ENCODE results near the gene NAA25.
"Not testable (repeated sequence)": the region's sequence is repeated elsewhere in the genome, so short reads cannot be mapped to it uniquely, and the experiment has no call there.

NAA25 gene

DNA sequence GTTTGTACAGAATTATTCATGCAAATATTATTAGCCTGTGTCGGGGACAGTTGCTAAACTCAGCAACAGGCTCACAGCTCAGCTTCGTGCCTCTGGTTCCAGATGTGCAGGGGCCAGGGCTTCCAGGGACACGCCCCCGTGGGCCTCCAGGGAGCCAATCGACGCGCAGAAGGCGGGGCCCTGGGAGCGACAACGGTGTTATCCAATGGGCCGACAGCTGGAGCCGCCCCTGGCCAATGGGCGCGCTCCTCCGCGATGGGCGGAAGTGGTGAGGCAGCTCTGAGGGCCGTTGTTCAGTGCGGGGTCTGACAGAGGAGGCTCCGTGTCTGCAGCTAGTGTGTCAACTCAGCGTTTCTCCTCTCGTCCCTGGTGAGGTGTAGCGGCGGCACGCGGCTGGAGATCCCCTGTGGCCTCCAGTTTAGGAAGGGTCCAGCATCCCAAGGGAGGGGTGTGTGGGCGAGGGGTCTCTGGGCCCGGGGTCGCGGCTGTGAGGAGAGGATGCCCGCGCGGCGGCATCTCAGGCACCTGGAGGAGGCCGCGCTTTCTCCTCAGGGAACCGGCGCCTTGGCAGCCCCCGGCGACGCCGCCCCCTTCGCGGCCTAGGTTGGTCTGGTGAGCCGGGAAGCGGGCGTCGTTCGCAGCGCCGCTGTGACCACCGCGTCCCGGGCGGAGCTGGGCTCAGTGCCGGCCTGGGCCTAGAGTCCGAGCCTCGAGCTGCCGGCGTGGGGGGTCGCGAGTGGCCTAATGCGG, 16.8 kb upstream of the NAA25 start, which contains the start of gene TRAFD1:
TRAFD1 (plus strand) TSS at position 311 of the 750 bp plus-strand sequence. CDS start 4,963 bp downstream, outside the sequence.
- Mint-ChIP-seq H3K27ac (peak within 1 kb of the TSS; percentile 88), H3K36me3 (peaks cover 8% of the 10 kb centered on the region), H3K4me1 (peaks cover 26% of the 10 kb centered on the region), H3K27me3 (no peaks in the 10 kb centered on the region), H3K4me3 (peak within 1 kb of the TSS; percentile 80), H3K9me3 (no peaks in the 10 kb centered on the region)
- ATAC-seq = peak; percentile 100

DNA sequence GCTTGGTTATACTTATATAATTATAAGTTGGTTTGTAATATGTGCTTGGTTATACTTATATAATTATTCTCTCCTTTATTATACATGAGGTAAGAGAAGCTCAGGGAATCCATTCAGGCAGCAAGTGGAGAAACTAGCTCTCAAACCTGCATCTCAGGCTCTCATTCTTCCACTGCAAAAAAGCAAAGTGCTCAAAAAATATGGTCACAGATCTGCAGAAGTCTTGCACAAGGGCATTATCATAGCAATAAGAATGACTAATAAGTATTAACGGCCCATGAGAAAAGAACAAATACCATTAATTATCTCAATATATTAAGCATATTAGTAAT, 16.3 kb upstream of the NAA25 start:
- ATAC-seq = no peak
- Mint-ChIP-seq H3K4me1 (peaks cover 26% of the 10 kb centered on the region), H3K9me3 (no peaks in the 10 kb centered on the region), H3K27ac (peak overlapping the region; percentile 88), H3K4me3 (no peak overlapping the region), H3K27me3 (no peaks in the 10 kb centered on the region), H3K36me3 (peaks cover 8% of the 10 kb centered on the region)

DNA sequence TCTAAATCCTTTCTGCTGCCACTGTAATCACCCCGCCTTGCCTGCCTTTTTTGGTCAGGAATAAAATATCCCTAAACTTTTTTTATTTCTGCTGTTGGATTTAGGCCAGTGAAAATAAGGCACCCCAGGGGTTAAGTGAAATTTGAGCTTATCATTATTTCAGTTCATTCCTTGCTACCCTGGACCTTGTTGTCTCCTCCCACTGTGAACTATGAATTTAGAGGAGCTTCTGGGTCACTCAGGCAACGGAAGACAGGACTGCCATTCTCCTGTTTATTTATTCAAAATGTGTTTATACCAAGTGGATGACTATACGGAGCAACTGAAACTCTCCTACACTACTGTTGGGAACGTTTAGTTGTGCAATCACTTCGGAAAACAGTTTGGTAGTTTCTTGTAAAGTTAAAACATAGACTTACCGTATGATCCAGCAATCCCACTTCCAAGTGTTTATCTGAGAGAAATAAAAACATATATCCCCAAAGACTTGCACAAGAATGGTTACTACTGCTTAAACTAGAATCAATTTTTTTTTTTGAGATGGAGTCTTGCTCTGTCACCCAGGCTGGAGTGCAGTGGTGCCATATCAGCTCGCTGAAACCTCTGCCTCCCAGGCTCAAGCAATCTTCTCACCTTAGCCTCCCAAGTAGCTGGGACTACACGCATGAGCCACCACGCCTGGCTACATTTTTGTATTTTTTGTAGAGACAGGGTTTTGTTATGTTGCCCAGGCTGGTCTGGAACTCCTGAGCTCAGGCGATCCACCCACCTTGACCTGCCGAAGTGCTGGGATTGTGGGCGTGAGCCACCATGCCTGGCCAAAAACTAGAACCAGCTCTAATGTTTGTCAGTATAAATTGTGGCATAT, 14.5 kb upstream of the NAA25 start:
- Mint-ChIP-seq H3K4me1 (peaks cover 16% of the 10 kb centered on the region), H3K36me3 (peaks cover 8% of the 10 kb centered on the region), H3K27me3 (no peaks in the 10 kb centered on the region), H3K4me3 (no peak overlapping the region), H3K27ac (no peak overlapping the region), H3K9me3 (no peaks in the 10 kb centered on the region)
- ATAC-seq = no peak

DNA sequence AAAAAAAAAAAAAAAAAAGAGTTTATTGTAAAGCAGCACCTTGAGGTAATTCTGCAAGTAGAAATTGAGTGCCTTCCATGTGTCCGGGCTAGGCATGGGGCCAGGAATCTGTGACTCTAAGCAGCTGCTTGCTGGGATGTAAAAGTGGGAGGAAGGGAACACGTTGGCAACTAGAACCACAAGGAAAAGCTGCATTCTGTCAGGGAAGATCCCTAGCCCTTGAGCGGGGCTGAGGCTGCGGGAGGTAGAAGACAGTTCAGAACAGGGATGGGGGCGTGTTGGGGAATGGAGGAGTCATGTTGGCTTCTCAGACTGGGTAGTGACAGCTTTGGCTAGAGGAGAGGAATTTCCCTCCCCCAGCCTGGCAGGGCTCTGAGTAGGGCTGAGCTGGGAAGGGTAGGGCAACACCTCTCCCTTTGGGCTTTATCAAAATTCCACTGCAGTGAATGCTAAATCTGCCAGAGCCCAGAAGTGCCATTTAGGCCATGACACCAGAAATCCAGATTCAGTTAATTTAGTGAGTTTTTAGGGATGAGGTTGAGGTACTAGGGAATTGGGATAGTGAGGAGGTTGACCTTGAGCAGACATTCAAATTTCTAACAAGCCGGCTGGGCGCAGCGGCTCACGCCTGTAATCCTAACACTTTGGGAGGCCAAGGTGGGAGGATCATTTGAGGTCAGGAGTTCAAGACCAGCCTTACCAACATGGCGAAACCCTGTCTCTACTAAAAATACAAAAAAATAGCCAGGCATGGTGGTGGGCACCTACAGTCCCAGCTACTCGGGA, 13.4 kb upstream of the NAA25 start:
- ATAC-seq = no peak
- Mint-ChIP-seq H3K36me3 (peaks cover 3% of the 10 kb centered on the region), H3K4me3 (no peak overlapping the region), H3K4me1 (peaks cover 9% of the 10 kb centered on the region), H3K27ac (no peak overlapping the region), H3K9me3 (no peaks in the 10 kb centered on the region), H3K27me3 (no peaks in the 10 kb centered on the region)

DNA sequence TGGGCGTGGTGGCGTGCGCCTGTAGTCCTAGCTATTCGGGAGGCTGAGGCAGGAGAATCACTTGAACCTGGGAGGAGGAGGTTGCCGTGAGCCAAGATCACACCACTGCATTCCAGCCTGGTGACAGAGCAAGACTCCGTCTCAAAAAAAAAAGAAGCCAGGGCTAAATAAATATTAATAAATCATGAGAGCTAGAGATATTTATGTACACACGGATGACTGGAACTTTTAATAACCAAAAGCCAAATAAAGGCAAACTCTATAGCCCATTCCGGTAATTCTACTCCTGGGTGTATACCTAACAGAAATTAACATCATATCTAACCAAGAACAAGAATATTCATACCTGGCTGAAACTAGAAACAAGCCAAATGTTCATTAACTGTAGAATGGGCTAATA, 9.1 kb upstream of the NAA25 start:
- Mint-ChIP-seq H3K4me3 (no peak overlapping the region), H3K27me3 (no peaks in the 10 kb centered on the region), H3K27ac (no peak overlapping the region), H3K36me3 (no peaks in the 10 kb centered on the region), H3K4me1 (peaks cover 7% of the 10 kb centered on the region), H3K9me3 (no peaks in the 10 kb centered on the region)
- ATAC-seq = no peak

DNA sequence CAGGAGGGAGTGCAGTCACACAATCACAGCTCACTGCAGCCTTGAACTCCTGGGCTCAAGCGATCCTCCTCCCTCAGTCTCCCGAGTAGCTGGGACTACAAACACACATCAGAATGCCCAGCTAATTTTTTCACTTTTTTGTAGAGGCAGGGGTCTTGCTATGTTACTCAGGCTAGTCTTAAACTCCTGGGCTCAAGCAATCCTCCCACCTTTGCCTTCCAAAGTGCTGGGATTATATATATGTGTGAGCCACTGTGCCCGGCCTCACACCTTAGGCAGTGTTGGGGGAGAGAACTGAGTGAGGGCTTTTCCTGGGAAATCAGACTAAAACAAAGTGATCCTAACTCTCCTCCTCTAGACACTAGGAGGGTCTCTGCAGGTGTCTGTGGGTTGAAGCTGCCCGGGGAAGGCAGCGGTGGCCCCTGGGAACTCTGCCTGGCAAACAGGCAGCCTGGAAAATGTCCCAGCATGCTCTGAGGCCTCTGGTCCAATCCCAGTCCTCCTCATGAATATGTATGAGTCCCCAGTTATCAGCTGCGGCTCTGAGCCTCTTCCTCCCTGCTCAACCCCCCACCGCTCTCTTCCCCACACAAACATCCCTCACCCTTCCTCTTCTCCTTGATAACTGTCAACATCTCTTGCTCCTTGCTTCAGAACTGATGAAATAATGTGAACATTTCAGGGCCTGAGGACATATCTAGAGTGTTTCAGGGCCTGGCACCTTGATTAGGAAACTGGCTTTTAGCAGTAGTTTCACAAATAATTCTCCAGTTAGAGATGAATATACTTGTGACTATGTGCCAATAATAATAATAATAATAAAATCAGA, 7.9 kb upstream of the NAA25 start:
- Mint-ChIP-seq H3K27me3 (no peaks in the 10 kb centered on the region), H3K4me1 (peaks cover 14% of the 10 kb centered on the region), H3K4me3 (no peak overlapping the region), H3K9me3 (no peaks in the 10 kb centered on the region), H3K36me3 (no peaks in the 10 kb centered on the region), H3K27ac (no peak overlapping the region)
- ATAC-seq = no peak

DNA sequence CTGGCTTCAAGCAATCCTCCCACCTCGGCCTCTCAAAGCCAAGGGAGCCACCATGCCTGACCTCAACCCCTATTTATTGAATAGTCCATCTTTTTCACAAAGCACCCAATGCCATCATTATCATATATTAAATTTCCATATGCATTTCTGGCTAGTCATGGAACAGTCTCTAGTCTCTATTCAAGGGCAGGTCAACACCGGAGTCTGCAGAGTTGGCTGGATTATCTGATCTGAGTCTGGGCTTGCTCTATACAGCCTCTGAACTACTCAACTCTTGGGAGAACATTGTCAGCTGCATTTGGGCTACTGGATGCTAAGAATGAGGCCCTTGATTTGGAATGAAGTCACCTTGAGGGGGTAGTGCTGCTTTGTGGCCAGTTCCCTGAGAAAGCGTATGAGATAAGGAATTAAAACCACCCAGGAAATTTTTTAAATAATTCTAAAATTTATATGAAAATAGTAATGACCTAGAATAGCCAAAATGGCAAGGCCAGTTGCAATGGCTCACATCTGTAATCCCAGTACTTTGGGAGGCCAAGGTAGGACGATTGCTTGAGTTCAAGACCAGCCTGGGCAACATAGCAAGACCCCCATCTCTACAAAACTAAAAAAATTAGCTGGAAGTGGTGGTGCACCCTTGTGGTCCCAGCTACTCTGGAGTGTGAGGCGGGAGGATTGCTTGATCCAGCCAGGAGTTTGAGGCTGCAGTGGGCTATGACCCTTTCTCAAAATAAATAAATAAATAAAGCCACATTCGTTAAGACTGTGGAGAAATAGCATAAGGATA, 6.9 kb upstream of the NAA25 start:
- Mint-ChIP-seq H3K27ac (no peak overlapping the region), H3K9me3 (no peaks in the 10 kb centered on the region), H3K4me1 (peaks cover 14% of the 10 kb centered on the region), H3K36me3 (no peaks in the 10 kb centered on the region), H3K27me3 (no peaks in the 10 kb centered on the region), H3K4me3 (no peak overlapping the region)
- no peak for ATAC-seq

DNA sequence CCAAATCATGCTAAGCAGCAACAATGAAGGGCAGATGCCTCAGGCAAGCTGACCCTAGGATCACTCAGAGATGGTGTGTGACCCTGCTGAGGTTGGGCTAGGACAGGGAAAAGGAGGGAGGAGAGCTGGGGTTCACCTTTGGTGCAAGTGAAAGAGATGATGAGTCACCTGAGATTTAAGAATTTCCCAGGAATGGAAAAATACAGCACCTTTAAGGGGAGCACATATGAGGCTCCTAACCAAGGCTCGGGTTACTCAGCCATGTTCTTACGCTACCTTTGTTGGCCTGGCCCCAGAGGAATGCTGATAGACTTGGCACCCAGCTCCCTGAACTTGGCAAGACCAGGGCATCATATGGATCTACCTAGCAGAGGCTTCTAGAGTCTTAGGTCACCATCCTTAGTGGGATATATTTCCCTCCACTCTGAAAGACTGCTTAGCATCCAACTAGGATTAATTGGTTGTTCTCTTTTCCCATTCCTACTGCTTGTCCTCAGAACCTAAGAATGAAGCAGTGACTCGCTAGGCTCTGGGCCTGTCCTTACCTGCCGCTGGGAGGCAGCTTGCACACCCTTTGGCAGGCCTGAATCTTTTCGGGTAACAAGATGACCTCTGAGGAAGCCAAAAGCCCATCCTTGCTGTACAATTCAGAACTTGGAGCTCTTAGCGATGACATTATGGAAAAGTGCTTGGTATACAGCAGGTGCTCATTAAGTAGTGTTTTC, 4.0 kb upstream of the NAA25 start:
- Mint-ChIP-seq H3K9me3 (no peaks in the 10 kb centered on the region), H3K4me3 (no peak overlapping the region), H3K27ac (peak overlapping the region; percentile 46), H3K4me1 (peaks cover 22% of the 10 kb centered on the region), H3K36me3 (no peaks in the 10 kb centered on the region), H3K27me3 (no peaks in the 10 kb centered on the region)
- no peak for ATAC-seq

DNA sequence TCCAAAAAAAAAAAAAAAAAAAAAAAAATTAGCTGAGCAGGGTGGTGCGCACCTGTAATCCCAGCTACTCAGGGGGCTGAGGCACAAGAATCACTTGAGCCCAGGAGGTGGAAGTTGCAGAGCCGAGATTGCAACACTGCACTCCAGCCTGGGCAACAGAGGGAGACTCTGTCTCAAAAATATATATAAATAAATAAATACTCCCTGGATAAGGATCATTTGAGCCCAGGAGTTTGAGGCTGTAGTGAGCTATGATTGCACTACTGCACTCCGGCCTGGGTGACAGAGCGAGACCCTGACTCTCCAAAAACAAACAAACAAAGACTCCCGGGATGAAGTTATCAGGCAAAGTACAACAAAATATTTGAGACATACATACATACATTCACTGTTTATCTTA, 3.3 kb upstream of the NAA25 start:
- no peak overlapping the region for H3K27ac Mint-ChIP-seq
- no peaks in the 10 kb centered on the region for H3K9me3 Mint-ChIP-seq
- ATAC-seq = no peak
- H3K4me1 Mint-ChIP-seq = peaks cover 29% of the 10 kb centered on the region
- H3K36me3 Mint-ChIP-seq = no peaks in the 10 kb centered on the region
- no peaks in the 10 kb centered on the region for H3K27me3 Mint-ChIP-seq
- no peak overlapping the region for H3K4me3 Mint-ChIP-seq

DNA sequence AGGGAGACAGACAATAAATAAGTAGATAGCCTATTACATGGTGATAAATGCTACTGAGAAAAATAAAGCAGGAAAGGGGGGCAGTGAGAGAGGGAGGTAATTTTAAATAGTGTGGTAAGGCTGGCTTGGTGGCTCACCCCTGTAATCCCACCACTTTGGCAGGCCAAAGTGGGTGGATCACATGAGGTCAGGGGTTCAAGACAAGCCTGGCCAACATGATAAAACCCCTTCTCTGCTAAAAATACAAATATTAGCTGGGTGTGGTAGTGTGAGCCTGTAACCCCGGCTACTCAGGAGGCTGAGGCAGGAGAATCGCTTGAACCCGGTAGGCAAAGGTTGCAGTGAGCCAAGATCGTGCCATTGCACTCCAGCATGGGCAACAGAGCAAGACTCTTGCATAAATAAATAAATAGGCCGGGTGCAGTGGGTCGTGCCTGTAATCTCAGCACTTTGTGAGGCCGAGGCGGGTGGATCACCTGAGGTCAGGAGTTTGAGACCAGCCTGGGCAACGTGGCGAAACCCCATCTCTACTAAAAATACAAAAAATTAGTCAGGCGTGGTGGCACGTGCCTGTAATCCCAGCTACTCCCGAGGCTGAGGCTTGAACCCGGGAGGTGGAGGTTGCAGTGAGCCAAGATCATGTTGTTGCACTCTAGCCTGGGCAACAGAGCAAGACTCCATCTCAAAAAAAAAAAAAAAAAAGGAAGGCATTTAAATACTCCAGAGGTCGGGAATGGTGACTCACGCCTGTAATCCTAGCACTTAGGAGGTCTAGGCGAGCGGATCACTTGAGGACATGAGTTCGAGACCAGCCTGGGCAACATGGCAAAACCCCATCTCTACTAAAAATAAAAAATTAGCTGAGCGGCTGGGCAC, 2.4 kb upstream of the NAA25 start:
- not testable (repeated sequence) for H3K27me3 Mint-ChIP-seq, H3K4me3 Mint-ChIP-seq, H3K36me3 Mint-ChIP-seq, H3K9me3 Mint-ChIP-seq, ATAC-seq
- H3K4me1 Mint-ChIP-seq = peaks cover 32% of the 10 kb centered on the region
- peak overlapping the region; percentile 99 for H3K27ac Mint-ChIP-seq

DNA sequence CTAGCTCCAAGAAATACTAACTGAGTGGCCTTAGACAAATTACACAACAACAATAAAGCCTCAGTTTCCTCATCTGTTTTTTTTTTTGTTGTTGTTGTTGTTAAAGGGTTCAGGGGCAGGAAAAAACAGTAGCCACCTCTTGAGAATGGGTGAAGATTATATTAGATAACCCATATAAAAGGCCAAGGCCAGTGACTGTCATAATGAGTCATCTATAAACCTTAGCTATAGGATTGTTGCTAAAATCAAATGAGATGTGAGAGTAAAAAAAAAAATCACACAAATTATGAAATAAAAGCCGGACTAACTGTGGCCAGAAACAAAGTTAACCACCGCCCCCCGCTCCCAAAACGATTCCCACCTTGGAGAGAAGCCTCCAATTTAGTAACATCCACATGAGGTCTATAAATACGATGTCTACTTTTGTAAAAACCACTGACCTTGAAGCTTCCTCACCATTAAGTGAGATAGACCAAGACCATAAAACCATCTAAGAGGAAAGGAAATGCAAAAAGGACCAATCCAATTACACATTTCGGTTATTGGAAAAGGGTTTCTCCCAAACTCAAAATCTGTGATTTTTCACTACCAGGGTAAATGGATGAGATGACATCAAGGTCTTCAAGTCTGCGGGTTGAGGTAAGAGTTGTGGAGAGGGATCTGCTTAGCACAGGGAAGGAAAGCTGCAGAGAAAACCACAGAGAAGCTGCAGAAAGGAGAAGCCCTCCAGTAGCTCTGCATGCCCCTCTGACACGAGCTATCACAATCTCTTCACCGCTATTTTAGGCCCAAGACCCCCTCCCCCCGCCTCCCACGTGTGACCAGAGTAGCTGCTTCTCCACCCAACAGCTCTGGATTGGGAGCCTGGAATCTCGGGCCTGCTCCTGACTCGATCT, 1.0 kb downstream of the NAA25 start:
- ATAC-seq = peak; percentile 39

DNA sequence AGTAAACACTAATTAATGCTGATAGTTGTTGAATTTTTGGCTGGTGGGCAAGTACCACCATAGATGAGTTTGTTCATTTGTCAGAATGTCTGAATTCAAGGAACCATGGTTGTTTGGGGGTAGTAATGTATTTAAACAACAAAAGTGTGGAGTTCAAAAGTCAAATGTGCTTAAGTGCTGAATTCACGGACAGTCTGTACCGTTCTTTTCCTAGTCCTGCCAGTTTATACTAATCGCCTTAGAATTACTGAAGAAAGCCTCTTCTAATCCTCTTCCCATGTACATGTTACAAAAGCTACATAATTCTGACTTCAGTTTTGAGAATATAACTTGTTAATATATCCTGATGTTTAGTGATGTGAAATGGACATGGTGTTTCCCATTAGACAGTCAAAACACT, 2.7 kb downstream of the NAA25 start:
- ATAC-seq = no peak
- H3K36me3 Mint-ChIP-seq = peaks cover 17% of the 10 kb centered on the region
- no peaks in the 10 kb centered on the region for H3K9me3 Mint-ChIP-seq
- peaks cover 53% of the 10 kb centered on the region for H3K4me1 Mint-ChIP-seq
- H3K4me3 Mint-ChIP-seq = no peak overlapping the region
- H3K27me3 Mint-ChIP-seq = no peaks in the 10 kb centered on the region
- peak overlapping the region; percentile 99 for H3K27ac Mint-ChIP-seq

More for the DNA sequence above, 1.0 kb downstream of the NAA25 start:
- H3K4me3 Mint-ChIP-seq = peak overlapping the region; percentile 95
- H3K9me3 Mint-ChIP-seq = no peaks in the 10 kb centered on the region
- peak overlapping the region; percentile 99 for H3K27ac Mint-ChIP-seq
- no peaks in the 10 kb centered on the region for H3K27me3 Mint-ChIP-seq
- H3K36me3 Mint-ChIP-seq = peaks cover 11% of the 10 kb centered on the region
- peaks cover 55% of the 10 kb centered on the region for H3K4me1 Mint-ChIP-seq
